A673 (cell line): ENCODE results near the gene MDFI. TPM values are rescaled to one million over a fixed set of nuclear protein-coding genes. Genes with fewer than 3 reads are reported as not detected.

Experiments used
- BruUV-seq: library from RNA; stranded (reverse); fragments of 400-500 nt; replicated peaks from 2 replicates; lab custom pipeline; 2021; lab: Mats Ljungman, UMichigan
- CTCF ChIA-PET: fragments of 300-600 bp; sonication (Branson Sonifier 250); formaldehyde crosslinking; loops from one replicate; lab custom pipeline; 2022; ENCODE audit warnings: antibody characterized with exemption; lab: Charles Lee
- POLR2A ChIA-PET: fragments of 300-600 bp; sonication (Branson Sonifier 250); formaldehyde crosslinking; loops from one replicate; lab custom pipeline; 2022; ENCODE audit warnings: antibody characterized with exemption; ENCODE audit not compliant: low non-redundant PET; lab: Charles Lee
- DNase-seq: peaks from one replicate; pipeline ENCODE4 v3.0.0-alpha.2; 2015; ENCODE audit warnings: low spot score
- H3K27ac ChIP-seq: fragments of 200-600 bp; sonication (generic); 2 replicates; pipeline ENCODE4 v1.5.1; 2016; ENCODE audit warnings: mixed run types, low read depth, mild to moderate bottlenecking, mixed read lengths, antibody characterized with exemption, low read length; ENCODE audit not compliant: poor library complexity, severe bottlenecking
- H3K27me3 ChIP-seq: fragments of 200-600 bp; sonication (generic); replicated peaks from 2 replicates; pipeline ENCODE4 v1.6.1; 2017; ENCODE audit warnings: mixed run types, low read depth, mild to moderate bottlenecking, mixed read lengths, antibody characterized with exemption, low read length; ENCODE audit not compliant: insufficient read depth, poor library complexity
- H3K36me3 ChIP-seq: fragments of 200-600 bp; sonication (generic); 2 replicates; pipeline ENCODE4 v1.6.1; 2016; ENCODE audit warnings: mixed run types, mild to moderate bottlenecking, mixed read lengths, antibody characterized with exemption, low read length; ENCODE audit not compliant: insufficient read depth, poor library complexity, severe bottlenecking
- H3K4me1 ChIP-seq: fragments of 200-600 bp; sonication (generic); 2 replicates; pipeline ENCODE4 v1.6.1; 2017; ENCODE audit warnings: mixed run types, mild to moderate bottlenecking, mixed read lengths, antibody characterized with exemption, low read length; ENCODE audit not compliant: insufficient read depth, poor library complexity, severe bottlenecking
- H3K4me3 ChIP-seq: fragments of 200-600 bp; sonication (generic); 2 replicates; pipeline ENCODE4 v1.5.1; 2016; ENCODE audit warnings: low read depth, mixed run types, mild to moderate bottlenecking, mixed read lengths, low read length; ENCODE audit not compliant: poor library complexity, severe bottlenecking
- H3K9me3 ChIP-seq: fragments of 200-600 bp; sonication (generic); 2 replicates; pipeline ENCODE4 v1.6.1; 2016; ENCODE audit warnings: mixed run types, low read depth, mild to moderate bottlenecking, mixed read lengths, antibody characterized with exemption, low read length; ENCODE audit not compliant: poor library complexity, severe bottlenecking
- CTCF ChIP-seq: fragments of 300-800, 200-600 bp; sonication (generic); conservative IDR thresholded peaks from 2 replicates; pipeline ENCODE4 v1.5.1; 2017; ENCODE audit warnings: low read depth, mild to moderate bottlenecking, antibody characterized with exemption, low read length, moderate library complexity, mixed read lengths
- EZH2 ChIP-seq: fragments of 200-600 bp; sonication (generic); IDR thresholded peaks from 2 replicates; pipeline ENCODE4 v1.6.1; 2017; ENCODE audit warnings: borderline replicate concordance, low read depth, mild to moderate bottlenecking, mixed read lengths, antibody characterized with exemption, low read length; ENCODE audit not compliant: poor library complexity, severe bottlenecking
- intact Hi-C: fragments of 100-400 bp; cut with micrococcal nuclease; formaldehyde crosslinking; loops from one replicate; pipeline ENCODE4 v1.10.0; 2022; ENCODE audit not compliant: unreplicated experiment
- total RNA-seq: library from RNA; stranded (reverse); gene quantifications from 2 replicates; pipeline ENCODE4 v1.2.3, GENCODE V29; 2021

The MDFI gene
- total RNA-seq, 1 experiment from 2014 or later, result 342 TPM

GRCh38 chr6:41653691-41654090, 15.4 kb downstream of the MDFI start:
- no TSS peak for BruUV-seq
- no peak for DNase-seq
- Histone ChIP-seq H3K4me1 (peaks cover 17% of the 10 kb centered on the region), H3K27ac (peak overlapping the region; percentile 50), H3K4me3 (no peak overlapping the region), H3K36me3 (peaks cover 65% of the 10 kb centered on the region), H3K9me3 (no peaks in the 10 kb centered on the region), H3K27me3 (no peaks in the 10 kb centered on the region)
- CTCF ChIA-PET, result no interaction called here
- intact Hi-C loops, result no loop called here
- POLR2A ChIA-PET, result no interaction called here
- TF ChIP-seq CTCF, result no peak
- TF ChIP-seq EZH2, result no peak

DNA sequence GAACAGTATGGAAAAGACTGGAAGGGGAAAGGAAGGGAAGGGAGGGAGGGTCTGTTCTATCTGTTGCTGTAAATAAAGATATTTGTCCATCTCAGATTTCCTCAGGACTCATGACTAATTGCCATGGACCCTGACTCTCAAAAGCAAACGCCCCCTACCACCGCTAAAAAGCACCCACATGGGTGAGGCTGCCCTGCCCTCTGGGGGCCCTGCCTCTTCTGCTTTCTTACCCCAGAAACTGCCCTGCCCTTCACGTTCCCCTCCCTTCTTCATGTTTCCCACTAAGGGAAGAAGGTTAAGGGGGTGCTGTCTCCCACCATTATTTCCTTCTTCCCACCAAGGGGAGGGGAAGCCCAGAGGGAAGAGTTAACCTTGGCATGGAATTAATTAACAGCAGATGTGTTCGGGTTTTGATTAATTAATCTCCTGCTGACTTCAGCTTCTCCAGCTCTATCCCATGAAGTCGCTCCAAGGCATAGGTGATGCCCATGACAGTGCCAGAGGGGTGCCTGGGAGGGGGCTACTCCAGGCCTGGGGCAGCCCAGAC, 16.0 kb downstream of the MDFI start:
- H3K36me3 ChIP-seq, result peaks cover 59% of the 10 kb centered on the region
- no peaks in the 10 kb centered on the region for H3K9me3 ChIP-seq
- H3K27me3 ChIP-seq, result no peaks in the 10 kb centered on the region
- TF ChIP-seq EZH2, result no peak
- TF ChIP-seq CTCF, result no peak
- peaks cover 12% of the 10 kb centered on the region for H3K4me1 ChIP-seq
- H3K4me3 ChIP-seq, result no peak overlapping the region
- H3K27ac ChIP-seq, result peak overlapping the region; percentile 68
- CTCF ChIA-PET, result no interaction called here
- no peak for DNase-seq
- POLR2A ChIA-PET, result no interaction called here
- no TSS peak for BruUV-seq
- intact Hi-C loops, result no loop called here

GRCh38 chr6:41654698-41655151, 16.5 kb downstream of the MDFI start:
- POLR2A ChIA-PET, result no interaction called here
- Histone ChIP-seq H3K4me3 (no peak overlapping the region), H3K36me3 (peaks cover 54% of the 10 kb centered on the region), H3K4me1 (peaks cover 8% of the 10 kb centered on the region), H3K27ac (peak overlapping the region; percentile 68), H3K27me3 (no peaks in the 10 kb centered on the region), H3K9me3 (no peaks in the 10 kb centered on the region)
- BruUV-seq, result no TSS peak
- intact Hi-C loops, result no loop called here
- CTCF ChIA-PET, result no interaction called here
- DNase-seq, result no peak
- TF ChIP-seq CTCF (no peak), EZH2 (no peak)
